ENCODE data around the gene SMARCD2.
"Not testable (repeated sequence)": the region's sequence is repeated elsewhere in the genome, so short reads cannot be mapped to it uniquely, and the experiment has no call there.

The SMARCD2 gene

GRCh38 chr17:63873577-63873976, 31.1 kb upstream of the SMARCD2 start, which contains the start of gene CSH2:
CSH2 (minus strand) TSS chr17:63873677; CDS start chr17:63873614, 63 bp downstream.
- DNase-seq (ENCODE audit: low read depth, low spot score); H3K27me3 ChIP-seq (ENCODE audit: insufficient read depth, insufficient read length); H3K9me3 ChIP-seq (ENCODE audit: insufficient read depth, low read length); H3K4me1 ChIP-seq (ENCODE audit: insufficient read depth, insufficient read length); H3K36me3 ChIP-seq (ENCODE audit: insufficient read depth, insufficient read length, low read length); H3K9ac ChIP-seq (ENCODE audit: insufficient read length, low read depth); H3K4me3 ChIP-seq (ENCODE audit: insufficient read length, low read depth): not testable (repeated sequence)

GRCh38 chr17:63871646-63872365, 29.3 kb upstream of the SMARCD2 start:
- H3K9ac ChIP-seq (ENCODE audit: insufficient read length, low read depth); H3K36me3 ChIP-seq (ENCODE audit: insufficient read depth, insufficient read length, low read length); H3K4me1 ChIP-seq (ENCODE audit: insufficient read depth, insufficient read length); H3K4me3 ChIP-seq (ENCODE audit: insufficient read length, low read depth); H3K9me3 ChIP-seq (ENCODE audit: insufficient read depth, low read length); H3K27me3 ChIP-seq (ENCODE audit: insufficient read depth, insufficient read length); DNase-seq (ENCODE audit: low read depth, low spot score): not testable (repeated sequence)

DNA sequence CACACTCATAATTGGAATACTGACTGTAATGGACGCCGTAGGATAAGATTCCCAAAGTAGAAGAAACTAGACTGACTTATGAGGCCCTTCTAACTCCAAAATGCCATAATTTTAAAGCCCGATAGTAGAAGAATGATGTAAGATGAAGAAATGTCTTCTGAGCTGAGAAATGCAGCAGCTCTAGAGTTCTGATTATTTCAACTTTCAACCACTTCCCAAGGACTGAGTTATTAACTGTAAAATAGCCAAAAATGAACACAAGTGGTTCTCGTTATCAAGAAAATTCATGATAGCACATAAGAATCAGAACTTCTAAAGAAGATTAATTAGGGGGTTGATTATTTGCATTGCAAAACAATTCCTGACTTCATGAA, 27.8 kb upstream of the SMARCD2 start:
- H3K4me1 ChIP-seq (ENCODE audit: insufficient read depth, insufficient read length); H3K36me3 ChIP-seq (ENCODE audit: insufficient read depth, insufficient read length, low read length); H3K9ac ChIP-seq (ENCODE audit: insufficient read length, low read depth); DNase-seq (ENCODE audit: low read depth, low spot score); H3K27me3 ChIP-seq (ENCODE audit: insufficient read depth, insufficient read length); H3K9me3 ChIP-seq (ENCODE audit: insufficient read depth, low read length); H3K4me3 ChIP-seq (ENCODE audit: insufficient read length, low read depth): not testable (repeated sequence)

DNA sequence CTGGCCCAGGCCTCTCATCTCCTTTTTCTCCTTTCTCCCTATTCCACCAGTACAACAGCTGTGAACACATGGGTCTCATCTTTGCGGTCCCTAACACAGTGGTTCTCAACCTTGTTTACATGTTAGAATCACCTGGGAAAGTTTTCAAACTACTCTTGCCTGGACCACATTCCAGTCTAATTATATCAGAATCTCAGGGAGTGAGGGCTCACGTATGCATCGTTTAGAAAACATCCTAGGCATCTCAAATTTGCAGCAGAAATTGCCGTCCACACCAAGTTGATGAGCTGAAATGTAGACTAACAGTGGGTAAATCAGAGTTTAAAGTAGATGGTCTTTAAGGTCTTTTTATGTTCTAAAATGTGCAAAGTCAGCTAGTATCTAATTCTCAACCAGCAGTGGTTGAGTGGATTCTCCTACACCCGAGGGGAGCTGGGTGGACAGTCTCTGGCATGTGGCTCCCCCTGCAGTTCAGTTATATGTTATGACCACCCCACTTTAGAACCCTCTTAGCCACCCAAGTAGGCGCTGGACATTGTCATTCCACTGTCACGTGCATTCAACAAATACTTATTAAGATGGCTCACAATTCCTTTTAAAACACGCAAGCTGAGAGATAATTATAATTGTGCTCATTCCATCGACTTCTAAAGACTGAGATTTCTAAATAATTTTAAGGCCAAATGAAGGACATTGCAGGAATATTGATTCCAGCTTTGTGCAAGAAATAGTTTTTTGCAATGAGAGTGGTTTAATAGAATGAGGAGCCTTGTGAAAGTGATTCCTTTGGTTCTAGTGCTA, 27.2 kb upstream of the SMARCD2 start:
- not testable (repeated sequence) for H3K4me3 ChIP-seq (ENCODE audit: insufficient read length, low read depth); H3K36me3 ChIP-seq (ENCODE audit: insufficient read depth, insufficient read length, low read length); H3K9ac ChIP-seq (ENCODE audit: insufficient read length, low read depth); H3K27me3 ChIP-seq (ENCODE audit: insufficient read depth, insufficient read length); H3K4me1 ChIP-seq (ENCODE audit: insufficient read depth, insufficient read length); DNase-seq (ENCODE audit: low read depth, low spot score); H3K9me3 ChIP-seq (ENCODE audit: insufficient read depth, low read length)

- not testable (repeated sequence) for H3K4me1 ChIP-seq (ENCODE audit: insufficient read depth, insufficient read length); H3K4me3 ChIP-seq (ENCODE audit: insufficient read length, low read depth); H3K9ac ChIP-seq (ENCODE audit: insufficient read length, low read depth); DNase-seq (ENCODE audit: low read depth, low spot score); H3K27me3 ChIP-seq (ENCODE audit: insufficient read depth, insufficient read length); H3K36me3 ChIP-seq (ENCODE audit: insufficient read depth, insufficient read length, low read length); H3K9me3 ChIP-seq (ENCODE audit: insufficient read depth, low read length)
Observed at GRCh38 chr17:63866625-63867024, 24.1 kb upstream of the SMARCD2 start.

DNA sequence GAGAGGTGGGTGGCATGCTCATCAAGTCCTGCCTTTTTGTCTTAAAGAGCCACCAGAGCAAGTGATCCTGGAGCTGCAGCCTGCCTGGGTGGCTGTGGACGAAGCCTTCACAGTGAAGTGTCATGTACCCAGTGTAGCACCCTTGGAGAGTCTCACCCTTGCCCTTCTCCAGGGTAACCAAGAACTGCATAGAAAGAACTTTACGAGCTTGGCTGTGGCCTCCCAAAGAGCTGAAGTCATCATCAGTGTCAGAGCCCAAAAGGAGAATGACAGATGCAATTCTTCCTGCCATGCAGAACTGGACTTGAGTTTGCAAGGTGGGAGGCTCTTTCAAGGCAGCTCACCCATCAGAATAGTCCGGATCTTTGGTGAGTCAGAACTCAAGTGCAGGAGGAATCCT, 16.8 kb upstream of the SMARCD2 start:
- TF ChIP-seq ZNF274 (IDR thresholded peaks at IDR 0.05; ENCODE audit: low read depth, low read length) (no peak), SUZ12 (IDR thresholded peaks at IDR 0.05; ENCODE audit: extremely low read depth, insufficient read depth, insufficient read length) (no peak), YY1 (IDR thresholded peaks at IDR 0.05; ENCODE audit: insufficient read depth, insufficient read length) (no peak)
- Histone ChIP-seq H3K36me3 (ENCODE audit: insufficient read depth, insufficient read length, low read length) (no peaks in the 10 kb centered on the region), H3K27me3 (ENCODE audit: insufficient read depth, insufficient read length) (no peaks in the 10 kb centered on the region), H3K4me3 (ENCODE audit: insufficient read length, low read depth) (no peak overlapping the region), H3K9ac (ENCODE audit: insufficient read length, low read depth) (no peak overlapping the region), H3K9me3 (ENCODE audit: insufficient read depth, low read length) (no peaks in the 10 kb centered on the region), H3K4me1 (ENCODE audit: insufficient read depth, insufficient read length) (no peaks in the 10 kb centered on the region)
- DNase-seq (ENCODE audit: low read depth, low spot score), result no peak

DNA sequence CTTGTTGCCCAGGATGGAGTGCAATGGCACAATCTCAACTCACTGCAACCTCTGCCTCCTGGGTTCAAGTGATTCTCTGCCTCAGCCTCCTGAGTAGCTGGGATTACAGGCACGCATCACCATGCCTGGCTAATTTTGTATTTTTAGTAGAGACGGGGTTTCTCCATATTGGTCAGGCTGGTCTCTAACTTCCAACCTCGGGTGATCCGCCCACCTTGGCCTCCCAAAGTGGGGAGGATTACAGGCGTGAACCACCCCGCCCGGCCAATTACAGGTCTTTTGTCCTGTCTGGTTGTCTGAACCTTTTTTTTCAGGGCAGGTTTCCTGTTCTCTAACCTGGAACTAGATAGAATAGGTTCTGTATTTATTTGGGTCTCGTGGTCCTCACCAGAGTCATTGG, 13.9 kb upstream of the SMARCD2 start:
- H3K27me3 ChIP-seq (ENCODE audit: insufficient read depth, insufficient read length); H3K4me1 ChIP-seq (ENCODE audit: insufficient read depth, insufficient read length); H3K36me3 ChIP-seq (ENCODE audit: insufficient read depth, insufficient read length, low read length); H3K9me3 ChIP-seq (ENCODE audit: insufficient read depth, low read length); H3K4me3 ChIP-seq (ENCODE audit: insufficient read length, low read depth); DNase-seq (ENCODE audit: low read depth, low spot score); H3K9ac ChIP-seq (ENCODE audit: insufficient read length, low read depth): not testable (repeated sequence)

DNA sequence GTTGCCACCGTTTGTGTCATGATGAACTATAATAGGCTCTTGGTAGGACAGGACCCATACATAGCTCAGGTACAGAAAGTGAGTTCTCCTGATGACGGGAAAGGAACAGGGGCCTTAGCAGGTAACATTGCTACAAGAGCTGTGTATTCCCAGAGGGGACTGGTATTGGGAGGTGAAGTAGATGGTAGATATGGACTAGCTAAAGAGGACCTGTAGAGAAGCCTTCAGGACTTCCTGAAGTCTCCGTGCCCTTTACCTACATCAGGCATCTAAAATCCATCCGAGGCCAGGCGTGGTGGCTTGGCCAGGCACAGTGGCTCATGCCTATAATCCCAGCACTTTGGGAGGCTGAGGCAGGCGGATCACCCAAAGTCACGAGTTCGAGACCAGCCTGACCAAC, 12.7 kb upstream of the SMARCD2 start:
- Histone ChIP-seq H3K27me3 (ENCODE audit: insufficient read depth, insufficient read length) (no peaks in the 10 kb centered on the region), H3K9ac (ENCODE audit: insufficient read length, low read depth) (no peak overlapping the region), H3K4me3 (ENCODE audit: insufficient read length, low read depth) (no peak overlapping the region), H3K36me3 (ENCODE audit: insufficient read depth, insufficient read length, low read length) (no peaks in the 10 kb centered on the region), H3K9me3 (ENCODE audit: insufficient read depth, low read length) (no peaks in the 10 kb centered on the region), H3K4me1 (ENCODE audit: insufficient read depth, insufficient read length) (no peaks in the 10 kb centered on the region)
- no peak for DNase-seq (ENCODE audit: low read depth, low spot score)
- TF ChIP-seq ZNF274 (IDR thresholded peaks at IDR 0.05; ENCODE audit: low read depth, low read length), result no peak
- TF ChIP-seq SUZ12 (IDR thresholded peaks at IDR 0.05; ENCODE audit: extremely low read depth, insufficient read depth, insufficient read length), result no peak
- no peak for TF ChIP-seq YY1 (IDR thresholded peaks at IDR 0.05; ENCODE audit: insufficient read depth, insufficient read length)
